ENCODE data around the gene PRSS8.
A peak's percentile ranks its signal among the peaks of the same experiment; 100 is the strongest.

The PRSS8 gene

GRCh38 chr16:31128711-31129567, 6.6 kb downstream of the PRSS8 start:
- DNase-seq = no peak
- H3K9me3 ChIP-seq (ENCODE audit: control insufficient read depth, low read length) = no peaks in the 10 kb centered on the region
- H3K27me3 ChIP-seq (replicated peaks; ENCODE audit: control insufficient read depth, insufficient read depth, low read length, poor library complexity, severe bottlenecking) = no peaks in the 10 kb centered on the region
- no peak overlapping the region for H3K27ac ChIP-seq (ENCODE audit: insufficient read depth, low read length, poor library complexity, severe bottlenecking)
- H3K4me3 ChIP-seq (ENCODE audit: insufficient read depth, low read depth, low read length, poor library complexity, severe bottlenecking) = no peak overlapping the region
- no peaks in the 10 kb centered on the region for H3K4me1 ChIP-seq (ENCODE audit: control insufficient read depth, insufficient read depth, low read length, poor library complexity, severe bottlenecking)
- peaks cover 42% of the 10 kb centered on the region for H3K36me3 ChIP-seq (ENCODE audit: control insufficient read depth, insufficient read depth, low read length)

DNA sequence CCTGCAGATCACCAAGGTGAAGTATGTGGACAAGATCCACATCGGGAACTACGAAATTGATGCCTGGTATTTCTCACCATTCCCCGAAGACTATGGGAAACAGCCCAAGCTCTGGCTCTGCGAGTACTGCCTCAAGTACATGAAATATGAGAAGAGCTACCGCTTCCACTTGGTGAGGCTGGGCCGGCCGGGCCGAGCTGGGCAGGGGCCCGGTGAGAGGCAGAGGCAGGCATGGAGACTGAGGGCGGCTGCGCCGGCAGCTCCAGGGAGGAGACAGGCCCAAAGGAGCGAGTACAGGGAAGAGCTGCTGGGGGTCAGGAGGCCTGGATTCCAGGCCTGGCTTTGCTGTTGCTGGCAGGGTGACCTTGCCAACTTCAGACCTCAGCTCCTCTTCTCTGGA, 8.3 kb downstream of the PRSS8 start:
- no peaks in the 10 kb centered on the region for H3K4me1 ChIP-seq (ENCODE audit: control insufficient read depth, insufficient read depth, low read length, poor library complexity, severe bottlenecking)
- H3K36me3 ChIP-seq (ENCODE audit: control insufficient read depth, insufficient read depth, low read length) = peaks cover 40% of the 10 kb centered on the region
- no peak overlapping the region for H3K27ac ChIP-seq (ENCODE audit: insufficient read depth, low read length, poor library complexity, severe bottlenecking)
- H3K4me3 ChIP-seq (ENCODE audit: insufficient read depth, low read depth, low read length, poor library complexity, severe bottlenecking) = no peak overlapping the region
- no peaks in the 10 kb centered on the region for H3K27me3 ChIP-seq (replicated peaks; ENCODE audit: control insufficient read depth, insufficient read depth, low read length, poor library complexity, severe bottlenecking)
- no peaks in the 10 kb centered on the region for H3K9me3 ChIP-seq (ENCODE audit: control insufficient read depth, low read length)
- DNase-seq = no peak

DNA sequence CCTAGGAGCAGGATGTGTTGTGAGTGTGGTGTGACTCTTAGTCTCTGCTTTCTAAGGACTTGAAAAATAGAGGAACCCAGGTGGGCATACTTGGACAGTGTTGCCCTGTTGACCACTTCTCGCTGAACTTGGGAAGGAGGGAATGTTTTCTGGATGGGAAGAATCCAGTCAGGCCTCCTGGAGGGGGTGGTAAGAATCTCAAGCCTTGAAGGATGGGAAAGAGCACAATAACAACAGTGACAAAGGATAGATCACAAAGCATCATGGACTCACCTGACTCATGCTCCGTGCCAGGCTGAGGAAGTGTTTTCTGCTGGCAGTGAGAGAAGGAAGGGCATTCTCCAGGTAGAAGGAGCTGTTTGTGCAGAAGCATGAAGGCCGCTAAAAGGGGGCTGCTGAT, 9.7 kb downstream of the PRSS8 start:
- Histone ChIP-seq H3K4me1 (ENCODE audit: control insufficient read depth, insufficient read depth, low read length, poor library complexity, severe bottlenecking) (no peaks in the 10 kb centered on the region), H3K36me3 (ENCODE audit: control insufficient read depth, insufficient read depth, low read length) (peaks cover 34% of the 10 kb centered on the region)

DNA sequence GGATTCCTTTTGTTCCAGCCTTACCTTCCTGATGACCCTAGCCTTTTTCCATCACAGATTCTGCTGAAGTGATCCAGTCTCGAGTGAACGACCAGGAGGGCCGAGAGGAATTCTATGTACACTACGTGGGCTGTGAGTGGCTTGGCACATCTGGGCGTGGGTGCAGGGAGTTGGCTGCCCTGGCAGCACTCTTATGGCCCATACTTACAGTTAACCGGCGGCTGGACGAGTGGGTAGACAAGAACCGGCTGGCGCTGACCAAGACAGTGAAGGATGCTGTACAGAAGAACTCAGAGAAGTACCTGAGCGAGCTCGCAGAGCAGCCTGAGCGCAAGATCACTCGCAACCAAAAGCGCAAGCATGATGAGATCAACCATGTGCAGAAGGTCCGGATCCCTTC, 15.4 kb downstream of the PRSS8 start:
- no peak for DNase-seq
- Histone ChIP-seq H3K4me3 (ENCODE audit: insufficient read depth, low read depth, low read length, poor library complexity, severe bottlenecking) (no peak overlapping the region), H3K27ac (ENCODE audit: insufficient read depth, low read length, poor library complexity, severe bottlenecking) (no peak overlapping the region), H3K27me3 (replicated peaks; ENCODE audit: control insufficient read depth, insufficient read depth, low read length, poor library complexity, severe bottlenecking) (no peaks in the 10 kb centered on the region), H3K9me3 (ENCODE audit: control insufficient read depth, low read length) (no peaks in the 10 kb centered on the region), H3K4me1 (ENCODE audit: control insufficient read depth, insufficient read depth, low read length, poor library complexity, severe bottlenecking) (peaks cover 5% of the 10 kb centered on the region), H3K36me3 (ENCODE audit: control insufficient read depth, insufficient read depth, low read length) (peaks cover 27% of the 10 kb centered on the region)

More for the DNA sequence above, 9.7 kb downstream of the PRSS8 start:
- Histone ChIP-seq H3K27me3 (replicated peaks; ENCODE audit: control insufficient read depth, insufficient read depth, low read length, poor library complexity, severe bottlenecking) (no peaks in the 10 kb centered on the region), H3K9me3 (ENCODE audit: control insufficient read depth, low read length) (no peaks in the 10 kb centered on the region), H3K27ac (ENCODE audit: insufficient read depth, low read length, poor library complexity, severe bottlenecking) (no peak overlapping the region), H3K4me3 (ENCODE audit: insufficient read depth, low read depth, low read length, poor library complexity, severe bottlenecking) (no peak overlapping the region)
- DNase-seq = no peak

DNA sequence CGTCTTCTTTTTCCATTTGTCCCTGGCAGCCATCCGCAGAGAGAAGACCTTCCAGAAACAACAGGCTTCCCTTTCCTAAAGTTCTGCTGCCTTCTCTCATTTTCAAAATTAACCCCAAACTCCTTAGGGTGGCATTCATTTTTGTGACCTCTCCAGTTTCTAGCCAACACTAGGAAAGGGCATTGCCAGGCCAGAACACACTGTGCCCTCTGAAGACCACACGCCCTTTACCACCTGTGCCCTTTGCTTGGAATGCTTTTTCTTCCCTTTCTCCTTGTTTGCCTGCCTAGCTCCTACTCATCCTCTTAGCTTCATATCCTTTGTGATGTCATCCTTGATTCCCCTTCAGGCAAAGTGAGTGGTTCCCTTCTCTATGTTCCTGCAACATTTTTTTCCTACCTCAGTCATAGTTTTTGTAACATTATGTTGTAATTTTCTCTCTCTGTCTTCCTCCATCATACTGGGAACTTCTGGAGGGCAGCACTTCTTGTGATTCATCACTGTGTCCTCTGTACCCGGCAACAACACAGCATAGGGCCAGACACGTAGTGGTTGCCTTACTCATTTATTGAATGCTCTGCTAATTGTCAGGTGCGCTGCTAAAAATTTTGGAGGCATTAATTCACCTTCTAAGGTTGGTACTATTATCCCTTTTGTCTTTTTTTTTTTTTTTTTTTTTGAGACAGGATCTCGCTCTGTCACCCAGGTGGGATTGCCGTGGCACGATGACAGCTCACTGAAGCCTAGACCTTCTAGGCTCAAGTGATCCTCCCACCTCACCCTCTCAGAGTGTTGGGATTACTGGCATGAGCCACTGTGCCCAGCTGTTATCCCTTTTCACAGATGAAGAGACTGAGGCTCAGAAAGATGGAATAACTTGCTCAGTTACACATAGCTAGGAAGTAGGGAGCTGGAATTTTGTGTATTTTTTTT, 17.0 kb downstream of the PRSS8 start:
- peaks cover 5% of the 10 kb centered on the region for H3K4me1 ChIP-seq (ENCODE audit: control insufficient read depth, insufficient read depth, low read length, poor library complexity, severe bottlenecking)
- peak overlapping the region; percentile 62 for H3K4me3 ChIP-seq (ENCODE audit: insufficient read depth, low read depth, low read length, poor library complexity, severe bottlenecking)
- peak overlapping the region; percentile 90 for H3K27ac ChIP-seq (ENCODE audit: insufficient read depth, low read length, poor library complexity, severe bottlenecking)
- H3K9me3 ChIP-seq (ENCODE audit: control insufficient read depth, low read length) = no peaks in the 10 kb centered on the region
- no peak for DNase-seq
- H3K36me3 ChIP-seq (ENCODE audit: control insufficient read depth, insufficient read depth, low read length) = peaks cover 23% of the 10 kb centered on the region
- H3K27me3 ChIP-seq (replicated peaks; ENCODE audit: control insufficient read depth, insufficient read depth, low read length, poor library complexity, severe bottlenecking) = no peaks in the 10 kb centered on the region

- H3K27ac ChIP-seq (ENCODE audit: insufficient read depth, low read length, poor library complexity, severe bottlenecking) = peak within 1 kb of the TSS; percentile 90
- H3K27me3 ChIP-seq (replicated peaks; ENCODE audit: control insufficient read depth, insufficient read depth, low read length, poor library complexity, severe bottlenecking) = no peaks in the 10 kb centered on the region
- peaks cover 23% of the 10 kb centered on the region for H3K36me3 ChIP-seq (ENCODE audit: control insufficient read depth, insufficient read depth, low read length)
- peaks cover 5% of the 10 kb centered on the region for H3K4me1 ChIP-seq (ENCODE audit: control insufficient read depth, insufficient read depth, low read length, poor library complexity, severe bottlenecking)
- DNase-seq = peak; percentile 94 to 97 (median 96)
- H3K4me3 ChIP-seq (ENCODE audit: insufficient read depth, low read depth, low read length, poor library complexity, severe bottlenecking) = peak within 1 kb of the TSS; percentile 62
- H3K9me3 ChIP-seq (ENCODE audit: control insufficient read depth, low read length) = no peaks in the 10 kb centered on the region
These were observed 17.9 kb downstream of the PRSS8 start, which contains the start of gene KAT8 for GRCh38 chr16:31117384-31118222. Gene KAT8, plus strand, starts transcription at chr16:31117664. Its CDS starts 18 bp downstream, at chr16:31117682.

- no peak for DNase-seq
- Histone ChIP-seq H3K9me3 (ENCODE audit: control insufficient read depth, low read length) (no peaks in the 10 kb centered on the region), H3K27ac (ENCODE audit: insufficient read depth, low read length, poor library complexity, severe bottlenecking) (no peak overlapping the region), H3K4me3 (ENCODE audit: insufficient read depth, low read depth, low read length, poor library complexity, severe bottlenecking) (no peak overlapping the region), H3K27me3 (replicated peaks; ENCODE audit: control insufficient read depth, insufficient read depth, low read length, poor library complexity, severe bottlenecking) (no peaks in the 10 kb centered on the region), H3K4me1 (ENCODE audit: control insufficient read depth, insufficient read depth, low read length, poor library complexity, severe bottlenecking) (peaks cover 5% of the 10 kb centered on the region), H3K36me3 (ENCODE audit: control insufficient read depth, insufficient read depth, low read length) (peaks cover 20% of the 10 kb centered on the region)
These were observed 21.1 kb downstream of the PRSS8 start for GRCh38 chr16:31114468-31114867.

DNA sequence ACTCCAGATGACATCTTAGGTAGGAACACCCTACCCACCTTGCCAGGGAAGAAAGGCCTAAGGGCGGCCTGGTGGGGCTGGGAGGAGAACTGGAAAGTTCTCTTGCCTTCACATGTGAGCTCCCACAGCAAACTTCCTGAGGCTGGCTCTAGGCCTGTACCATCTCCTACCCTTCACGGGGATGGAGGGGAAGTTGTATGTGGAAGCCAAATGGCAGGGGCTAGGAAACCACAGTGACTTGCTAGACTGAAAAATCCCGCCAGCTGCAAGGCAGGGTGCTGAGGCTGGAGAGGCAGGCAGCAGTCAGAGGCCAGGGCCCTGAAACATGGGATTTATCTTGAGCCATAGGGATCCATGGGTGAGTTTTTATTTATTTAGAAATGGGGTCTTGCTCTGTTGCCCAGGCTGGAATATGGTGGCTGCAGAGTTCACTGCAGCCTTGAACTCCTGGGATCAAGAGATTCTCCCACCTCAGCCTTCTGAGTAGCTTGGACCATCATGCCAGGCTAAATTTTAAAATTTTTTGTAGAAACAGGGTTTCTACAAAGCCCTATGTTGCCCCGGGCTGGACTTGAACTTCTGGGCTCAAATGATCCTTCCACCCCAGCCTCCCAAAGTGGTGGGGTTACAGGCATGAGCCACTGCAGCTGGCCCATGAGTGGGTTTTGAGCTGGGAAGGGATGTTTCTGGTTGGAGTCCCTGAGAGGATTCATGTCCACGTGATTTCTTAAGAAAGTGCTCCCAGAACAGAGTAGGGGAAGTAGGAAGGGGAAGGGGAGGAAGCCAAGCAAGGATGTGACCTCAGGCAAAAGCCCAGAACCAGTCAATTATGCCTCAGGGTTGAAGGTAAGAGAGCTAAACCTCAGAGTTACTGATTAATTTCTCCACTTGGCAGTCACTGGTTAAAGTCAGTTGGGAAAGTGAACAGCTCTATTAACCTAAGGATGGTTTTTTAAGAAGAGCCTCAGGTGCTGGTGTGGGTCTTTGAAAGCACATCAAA, 22.1 kb downstream of the PRSS8 start:
- Histone ChIP-seq H3K9me3 (ENCODE audit: control insufficient read depth, low read length) (no peaks in the 10 kb centered on the region), H3K36me3 (ENCODE audit: control insufficient read depth, insufficient read depth, low read length) (peaks cover 21% of the 10 kb centered on the region), H3K4me1 (ENCODE audit: control insufficient read depth, insufficient read depth, low read length, poor library complexity, severe bottlenecking) (peaks cover 9% of the 10 kb centered on the region), H3K27me3 (replicated peaks; ENCODE audit: control insufficient read depth, insufficient read depth, low read length, poor library complexity, severe bottlenecking) (no peaks in the 10 kb centered on the region), H3K4me3 (ENCODE audit: insufficient read depth, low read depth, low read length, poor library complexity, severe bottlenecking) (no peak overlapping the region), H3K27ac (ENCODE audit: insufficient read depth, low read length, poor library complexity, severe bottlenecking) (no peak overlapping the region)
- DNase-seq = no peak

All from effector memory CD4-positive, alpha-beta T cell (primary cell).